BE2C (cell line): ENCODE data around the gene MAP3K9.

ENCODE experiments used
- DNase-seq: peaks from one replicate; pipeline ENCODE4 v3.0.0-alpha.2; 2020
- H3K27me3 ChIP-seq: fragments of 250-450 bp; sonication (Bioruptor Pico); 2 replicates; pipeline ENCODE4 v1.5.1; 2020; ENCODE audit warnings: mild to moderate bottlenecking
- H3K36me3 ChIP-seq: fragments of 250-450 bp; sonication (Bioruptor Pico); 2 replicates; pipeline ENCODE4 v1.5.1; 2020; ENCODE audit warnings: mild to moderate bottlenecking
- H3K4me1 ChIP-seq: fragments of 250-450 bp; sonication (Bioruptor Pico); 2 replicates; pipeline ENCODE4 v1.5.1; 2020
- H3K4me3 ChIP-seq: 2 replicates; pipeline ENCODE4 v1.5.1; 2011; ENCODE audit warnings: low read depth, low read length
- H3K9me3 ChIP-seq: fragments of 250-450 bp; sonication (Bioruptor Pico); 2 replicates; pipeline ENCODE4 v1.5.1; 2020
- CTCF ChIP-seq: IDR thresholded peaks from 2 replicates; pipeline ENCODE4 v1.5.1; 2012; ENCODE audit warnings: mild to moderate bottlenecking, low read depth, low read length

The MAP3K9 gene

DNA sequence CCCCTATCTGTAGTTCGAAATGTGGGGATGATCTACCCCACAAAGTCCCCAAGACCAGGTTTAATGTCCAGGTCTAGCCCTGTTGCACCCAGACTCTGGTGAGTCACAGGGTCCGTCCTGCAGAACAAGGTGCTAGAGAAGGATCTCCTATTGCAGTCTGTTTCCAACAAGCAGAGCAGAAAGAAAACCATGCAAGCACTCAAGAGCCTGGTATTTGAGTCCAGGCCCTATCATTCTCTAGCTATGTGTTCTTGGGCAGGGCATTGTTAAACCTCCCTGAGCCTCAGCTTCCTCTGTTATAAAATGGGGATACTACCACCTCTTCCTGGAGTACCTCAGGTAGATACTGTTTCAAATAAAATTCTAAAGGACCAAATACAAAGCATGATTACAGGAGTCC lies 24.4 kb downstream of the MAP3K9 start:
- H3K27me3 ChIP-seq: peaks cover 27% of the 10 kb centered on the region
- H3K9me3 ChIP-seq: no peaks in the 10 kb centered on the region
- H3K4me3 ChIP-seq: no peak overlapping the region
- no peak for TF ChIP-seq CTCF
- no peaks in the 10 kb centered on the region for H3K4me1 ChIP-seq
- DNase-seq: no peak
- no peaks in the 10 kb centered on the region for H3K36me3 ChIP-seq

- no peaks in the 10 kb centered on the region for H3K4me1 ChIP-seq
- DNase-seq: no peak
- H3K4me3 ChIP-seq: no peak overlapping the region
- peaks cover 12% of the 10 kb centered on the region for H3K27me3 ChIP-seq
- H3K9me3 ChIP-seq: no peaks in the 10 kb centered on the region
- H3K36me3 ChIP-seq: no peaks in the 10 kb centered on the region
- TF ChIP-seq CTCF: no peak
These were observed 27.0 kb downstream of the MAP3K9 start for GRCh38 chr14:70782361-70782760.

DNA sequence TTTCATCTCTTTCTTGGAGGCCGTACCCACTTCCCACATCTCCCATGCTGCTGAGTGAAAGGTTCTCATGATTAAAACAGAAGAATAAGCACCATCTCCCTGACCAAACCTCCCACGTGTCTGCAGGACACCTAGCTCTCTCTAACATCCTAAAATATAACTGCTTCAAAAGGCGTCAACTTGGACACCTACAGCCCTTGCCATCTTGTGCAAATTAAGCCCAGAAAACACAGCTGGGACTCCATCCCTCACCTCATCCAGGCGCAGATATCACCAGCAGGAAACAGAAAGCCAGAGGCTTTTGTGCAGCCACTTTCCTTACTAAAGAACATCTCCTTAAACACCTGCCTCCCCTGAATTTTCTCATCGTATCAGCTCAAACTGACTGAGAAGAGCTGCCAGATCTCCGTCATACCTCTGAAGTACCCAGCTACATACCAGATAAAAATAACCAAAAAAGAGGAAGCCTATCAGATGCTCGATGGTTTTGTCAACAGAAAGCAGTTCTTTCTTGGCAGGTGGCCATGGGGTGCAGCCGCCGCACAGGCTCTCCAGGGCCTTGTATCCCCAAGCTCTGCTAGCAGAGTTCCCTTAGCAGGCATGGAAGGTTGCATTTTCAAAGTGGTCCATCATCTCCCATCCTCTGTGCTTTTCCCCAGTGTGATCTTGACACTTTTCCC lies 28.8 kb downstream of the MAP3K9 start:
- Histone ChIP-seq H3K27me3 (peaks cover 6% of the 10 kb centered on the region; the same call in 1 of the 2 replicates), H3K4me3 (no peak overlapping the region), H3K36me3 (no peaks in the 10 kb centered on the region), H3K4me1 (no peaks in the 10 kb centered on the region), H3K9me3 (no peaks in the 10 kb centered on the region)
- DNase-seq: no peak
- TF ChIP-seq CTCF: no peak

DNA sequence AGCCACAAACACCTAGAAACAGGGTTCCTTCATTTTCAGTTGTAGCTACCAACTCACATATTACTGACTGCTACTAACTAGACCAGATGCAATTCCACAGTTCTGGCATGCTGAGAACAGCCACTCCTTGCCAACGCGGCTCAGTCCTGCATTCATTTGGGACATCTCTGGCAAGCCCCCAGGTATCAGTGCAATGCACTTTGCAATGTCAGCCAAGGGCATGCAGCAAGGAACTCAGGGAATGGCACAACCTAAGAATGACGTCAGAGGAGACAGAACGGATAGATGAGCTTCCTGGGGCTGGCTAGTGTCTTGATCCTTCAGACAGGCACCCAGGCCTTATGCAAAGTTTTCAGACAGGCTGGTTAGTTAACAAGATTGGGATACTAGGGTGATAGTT lies 29.6 kb downstream of the MAP3K9 start:
- no peak for DNase-seq
- TF ChIP-seq CTCF: no peak
- Histone ChIP-seq H3K4me3 (no peak overlapping the region), H3K27me3 (peaks cover 6% of the 10 kb centered on the region; the same call in 1 of the 2 replicates), H3K36me3 (no peaks in the 10 kb centered on the region), H3K4me1 (no peaks in the 10 kb centered on the region), H3K9me3 (no peaks in the 10 kb centered on the region)

- H3K9me3 ChIP-seq: no peaks in the 10 kb centered on the region
- no peaks in the 10 kb centered on the region for H3K36me3 ChIP-seq
- no peak for DNase-seq
- TF ChIP-seq CTCF: no peak
- H3K4me3 ChIP-seq: no peak overlapping the region
- H3K27me3 ChIP-seq: no peaks in the 10 kb centered on the region
- H3K4me1 ChIP-seq: no peaks in the 10 kb centered on the region
These were observed 33.1 kb downstream of the MAP3K9 start for GRCh38 chr14:70776197-70776596.

DNA sequence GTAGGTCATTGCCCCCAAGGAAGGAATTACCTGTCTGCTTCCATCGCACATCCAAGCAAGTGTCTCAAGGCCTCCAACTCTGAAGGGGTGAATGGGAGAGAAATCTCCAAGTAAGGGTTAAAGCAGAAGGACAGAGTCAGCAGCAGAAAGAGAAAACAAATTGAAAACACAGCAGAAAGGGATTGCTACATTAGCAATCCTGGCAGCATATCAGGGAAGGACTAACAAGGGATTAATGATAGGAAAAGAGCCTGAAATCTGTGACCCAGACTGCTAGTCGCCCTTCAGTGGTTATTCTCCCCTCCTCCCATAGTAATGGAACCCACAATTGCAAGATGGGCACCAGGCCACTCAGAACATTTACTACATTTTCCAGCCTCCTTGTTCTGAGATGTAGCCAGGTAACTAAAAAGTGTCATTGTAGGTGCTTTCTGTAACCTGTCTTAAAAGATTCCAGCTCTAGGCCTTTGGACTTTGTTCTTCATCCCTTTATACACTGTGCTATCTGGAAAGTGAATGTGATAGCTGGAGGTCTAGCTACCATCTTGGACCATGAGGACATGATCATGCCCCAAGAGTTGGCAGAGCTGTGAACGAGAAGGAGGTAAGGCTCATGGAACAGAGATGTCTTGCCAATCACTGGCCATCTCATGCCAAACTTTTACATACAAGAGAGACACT lies 36.0 kb downstream of the MAP3K9 start:
- no peaks in the 10 kb centered on the region for H3K36me3 ChIP-seq
- no peaks in the 10 kb centered on the region for H3K9me3 ChIP-seq
- no peak overlapping the region for H3K4me3 ChIP-seq
- DNase-seq: no peak
- H3K27me3 ChIP-seq: peaks cover 8% of the 10 kb centered on the region
- no peaks in the 10 kb centered on the region for H3K4me1 ChIP-seq
- TF ChIP-seq CTCF: no peak
